SK-N-SH treated with all-trans-retinoic acid at 6 μM for 48 hours (cell line): ENCODE data around the gene CPNE5.

ENCODE experiments used
- ARNTL ChIP-seq: fragments of 450-650 bp; formaldehyde crosslinking; IDR thresholded peaks from 2 replicates; pipeline ENCODE4 v1.5.0; 2020; ENCODE audit warnings: low read depth, mild to moderate bottlenecking, moderate library complexity, borderline replicate concordance
- CREB5 ChIP-seq: fragments of 250-450 bp; sonication (Bioruptor Pico); IDR thresholded peaks from 2 replicates; pipeline ENCODE4 v1.5.1; 2020; ENCODE audit warnings: low read depth, mild to moderate bottlenecking, moderate library complexity
- OSR1 ChIP-seq: fragments of 250-450 bp; sonication (Bioruptor Pico); IDR thresholded peaks from 2 replicates; pipeline ENCODE4 v1.8.0; 2022; ENCODE audit warnings: moderate library complexity, mild to moderate bottlenecking, inconsistent platforms
- PPARA ChIP-seq: fragments of 250-450 bp; sonication (Bioruptor Pico); IDR thresholded peaks from 2 replicates; pipeline ENCODE4 v1.5.0; 2020; ENCODE audit warnings: mild to moderate bottlenecking, borderline replicate concordance
- RARB ChIP-seq: fragments of 250-450 bp; sonication (Bioruptor Pico); IDR thresholded peaks from 2 replicates; pipeline ENCODE4 v1.8.0; 2021; ENCODE audit warnings: mild to moderate bottlenecking, moderate library complexity
- SNAI2 ChIP-seq: fragments of 250-450 bp; sonication (Bioruptor Pico); IDR thresholded peaks from 2 replicates; pipeline ENCODE4 v1.5.0; 2020; ENCODE audit warnings: mild to moderate bottlenecking, moderate library complexity
- TOX ChIP-seq: fragments of 250-450 bp; sonication (Bioruptor Pico); IDR thresholded peaks from 2 replicates; pipeline ENCODE4 v1.8.0; 2021; ENCODE audit warnings: mild to moderate bottlenecking, moderate library complexity, borderline replicate concordance
- ZC3H10 ChIP-seq: fragments of 250-450 bp; sonication (Bioruptor Pico); IDR thresholded peaks from 2 replicates; pipeline ENCODE4 v1.5.1; 2021; ENCODE audit warnings: mild to moderate bottlenecking, moderate library complexity
- ZNF565 ChIP-seq: fragments of 450-650 bp; formaldehyde crosslinking; conservative IDR thresholded peaks from 2 replicates; pipeline ENCODE4 v1.5.0; 2020; ENCODE audit warnings: low read depth, mild to moderate bottlenecking, moderate library complexity

- TF ChIP-seq CREB5 (CRISPR knock-in tag) (no peak), ZNF565 (CRISPR knock-in tag) (no peak), SNAI2 (CRISPR knock-in tag) (no peak), OSR1 (no peak), RARB (CRISPR knock-in tag) (no peak), TOX (CRISPR knock-in tag) (no peak), ARNTL (CRISPR knock-in tag) (no peak), PPARA (CRISPR knock-in tag) (no peak), ZC3H10 (CRISPR knock-in tag) (no peak)
These were observed 8.7 kb upstream of the CPNE5 start for GRCh38 chr6:36847991-36848390.
